OCI-LY7 (cell line): ENCODE results near the gene SPAG16. TPM values are rescaled to one million over a fixed set of nuclear protein-coding genes. Genes with fewer than 3 reads are reported as not detected.

Source experiments
- BruUV-seq: library from RNA; stranded (reverse); fragments of 400-500 nt; replicated peaks from 2 replicates; lab custom pipeline; 2021; lab: Mats Ljungman, UMichigan
- CTCF ChIA-PET: fragments of 300-600 bp; sonication (Branson Sonifier 250); formaldehyde crosslinking; loops from one replicate; lab custom pipeline; 2022; ENCODE audit warnings: antibody characterized with exemption; ENCODE audit not compliant: unreplicated experiment; lab: Charles Lee
- POLR2A ChIA-PET: fragments of 300-600 bp; sonication (Branson Sonifier 250); formaldehyde crosslinking; loops from one replicate; lab custom pipeline; 2022; ENCODE audit warnings: antibody characterized with exemption; lab: Charles Lee
- DNase-seq: peaks from one replicate; pipeline ENCODE4 v3.0.0-alpha.2; 2015; ENCODE audit warnings: low spot score
- H2AFZ ChIP-seq: fragments of 200-600 bp; sonication (generic), shearing (Covaris generic); 2 replicates; pipeline ENCODE4 v1.6.1; 2014; ENCODE audit warnings: mild to moderate bottlenecking, antibody characterized with exemption, low read length, moderate library complexity
- H3K27ac ChIP-seq: fragments of 200-600 bp; sonication (generic); 2 replicates; pipeline ENCODE4 v1.5.1; 2014; ENCODE audit warnings: mixed run types, low read depth, mild to moderate bottlenecking, moderate library complexity, low read length, inconsistent platforms; ENCODE audit not compliant: poor library complexity, severe bottlenecking
- H3K36me3 ChIP-seq: fragments of 200-600 bp; sonication (generic); 2 replicates; pipeline ENCODE4 v1.6.1; 2014; ENCODE audit warnings: mild to moderate bottlenecking, antibody characterized with exemption, low read length, moderate library complexity, mixed read lengths; ENCODE audit not compliant: insufficient read depth
- H3K4me1 ChIP-seq: fragments of 200-600 bp; sonication (generic); 2 replicates; pipeline ENCODE4 v1.5.1; 2014; ENCODE audit warnings: mild to moderate bottlenecking, low read length; ENCODE audit not compliant: insufficient read depth, poor library complexity, severe bottlenecking
- H3K4me2 ChIP-seq: fragments of 200-600 bp; sonication (generic); 2 replicates; pipeline ENCODE4 v1.6.1; 2014; ENCODE audit warnings: mild to moderate bottlenecking, low read length
- H3K4me3 ChIP-seq: fragments of 200-600 bp; sonication (generic); 2 replicates; pipeline ENCODE4 v1.5.1; 2014; ENCODE audit warnings: mild to moderate bottlenecking, low read depth, low read length; ENCODE audit not compliant: poor library complexity, severe bottlenecking
- H3K79me2 ChIP-seq: fragments of 200-600 bp; sonication (generic); 2 replicates; pipeline ENCODE4 v1.6.1; 2016; ENCODE audit warnings: low read depth, mild to moderate bottlenecking, low read length, moderate library complexity, mixed read lengths; ENCODE audit not compliant: insufficient read depth
- H3K9me2 ChIP-seq: fragments of 200-600 bp; sonication (generic); 2 replicates; pipeline ENCODE4 v1.6.1; 2016; ENCODE audit warnings: mild to moderate bottlenecking, low read length, mixed read lengths; ENCODE audit not compliant: insufficient read depth
- H3K9me3 ChIP-seq: fragments of 200-600 bp; sonication (generic); 2 replicates; pipeline ENCODE4 v1.6.1; 2014; ENCODE audit warnings: mild to moderate bottlenecking, mixed run types, low read length, mixed read lengths
- H4K20me1 ChIP-seq: fragments of 200-600 bp; sonication (generic); 2 replicates; pipeline ENCODE4 v1.6.1; 2014; ENCODE audit warnings: mild to moderate bottlenecking, antibody characterized with exemption, low read length, moderate library complexity, mixed read lengths; ENCODE audit not compliant: insufficient read depth
- CTCF ChIP-seq: fragments of 200-600 bp; sonication (generic); conservative IDR thresholded peaks from 2 replicates; pipeline ENCODE4 v1.5.1; 2014; ENCODE audit warnings: mild to moderate bottlenecking, antibody characterized with exemption, low read length, moderate library complexity, mixed read lengths
- EZH2phosphoT487 ChIP-seq: fragments of 200-600 bp; sonication (generic); IDR thresholded peaks from 2 replicates; pipeline ENCODE4 v1.6.1; 2018; ENCODE audit warnings: low read depth, borderline replicate concordance, mild to moderate bottlenecking, mixed run types, antibody characterized with exemption, low read length, moderate library complexity, mixed read lengths
- intact Hi-C: fragments of 100-400 bp; cut with micrococcal nuclease; formaldehyde crosslinking; loops from one replicate; pipeline ENCODE4 v1.10.0; 2022; ENCODE audit not compliant: unreplicated experiment
- total RNA-seq, 2 experiments: library from RNA; depleted of rRNA in 1 of 2; stranded (reverse); fragments of >200 nt in 1 of 2; shearing (Covaris generic) in 1 of 2; gene quantifications; 2 replicates each; pipeline ENCODE4 v1.2.3, GENCODE V29; 2014 to 2022

Gene SPAG16
- total RNA-seq, 2 experiments from 2014 or later = 22.1 to 24.2 TPM

- TF ChIP-seq EZH2phosphoT487 (no peak), CTCF (no peak)
- Histone ChIP-seq H3K36me3 (no peaks in the 10 kb centered on the region), H3K9me2 (no peaks in the 10 kb centered on the region), H4K20me1 (no peaks in the 10 kb centered on the region), H3K4me3 (no peak overlapping the region), H3K27ac (no peak overlapping the region), H2AFZ (no peak overlapping the region), H3K4me1 (no peaks in the 10 kb centered on the region), H3K9me3 (no peaks in the 10 kb centered on the region), H3K4me2 (no peak overlapping the region), H3K79me2 (no peaks in the 10 kb centered on the region)
- intact Hi-C loops = no loop called here
- ChIA-PET CTCF (no interaction called here), POLR2A (interaction anchor here (0.5 to 0.6 kb wide), 2 partner anchors 1195 to 1244 kb away, joined by 3 read pairs; no protein-coding TSS in a partner anchor)
- DNase-seq = no peak
- no TSS peak for BruUV-seq
Measured at GRCh38 chr2:214358506-214358905, 1074.2 kb downstream of the SPAG16 start.

- Histone ChIP-seq H3K4me3 (no peak overlapping the region), H3K9me2 (no peaks in the 10 kb centered on the region), H3K27ac (no peak overlapping the region), H3K36me3 (no peaks in the 10 kb centered on the region), H3K79me2 (no peaks in the 10 kb centered on the region), H3K4me2 (no peak overlapping the region), H3K4me1 (no peaks in the 10 kb centered on the region), H3K9me3 (no peaks in the 10 kb centered on the region), H4K20me1 (no peaks in the 10 kb centered on the region), H2AFZ (no peak overlapping the region)
- intact Hi-C loops = no loop called here
- CTCF ChIA-PET = no interaction called here
- POLR2A ChIA-PET = interaction anchor here (1.4 kb wide), 1 partner anchor 52 kb away, joined by 3 read pairs; no protein-coding TSS in a partner anchor
- no peak for DNase-seq
- BruUV-seq = no TSS peak
- TF ChIP-seq CTCF (no peak), EZH2phosphoT487 (no peak)
Measured at GRCh38 chr2:214361116-214361515, 1076.9 kb downstream of the SPAG16 start.

- H3K4me2 ChIP-seq = no peak overlapping the region
- ChIA-PET POLR2A (no interaction called here), CTCF (no interaction called here)
- H3K36me3 ChIP-seq = no peaks in the 10 kb centered on the region
- H3K79me2 ChIP-seq = no peaks in the 10 kb centered on the region
- H3K27ac ChIP-seq = no peak overlapping the region
- H2AFZ ChIP-seq = no peak overlapping the region
- no peaks in the 10 kb centered on the region for H4K20me1 ChIP-seq
- no peak for DNase-seq
- no peaks in the 10 kb centered on the region for H3K9me2 ChIP-seq
- no TSS peak for BruUV-seq
- H3K9me3 ChIP-seq = no peaks in the 10 kb centered on the region
- TF ChIP-seq CTCF = no peak
- no peak for TF ChIP-seq EZH2phosphoT487
- H3K4me3 ChIP-seq = no peak overlapping the region
- intact Hi-C loops = no loop called here
- no peaks in the 10 kb centered on the region for H3K4me1 ChIP-seq
Measured at GRCh38 chr2:214365549-214365948, 1081.3 kb downstream of the SPAG16 start.
